Panc1 (cell line): ENCODE measurements around the gene CGREF1. TPM values are rescaled to one million over a fixed set of nuclear protein-coding genes. Genes with fewer than 3 reads are reported as not detected.

Experiments used
- ATAC-seq: fragments of 200-7000 bp; cut with Tn5 transposase; 2 replicates; pipeline ENCODE4 v1.9.1; 2020; ENCODE audit warnings: mild to moderate bottlenecking, moderate library complexity
- BruUV-seq: library from RNA; stranded (reverse); fragments of 400-500 nt; replicated peaks from 2 replicates; lab custom pipeline; 2021; lab: Mats Ljungman, UMichigan
- CTCF ChIA-PET: fragments of 300-600 bp; sonication (Branson Sonifier 250); formaldehyde crosslinking; loops from one replicate; lab custom pipeline; 2022; ENCODE audit warnings: antibody characterized with exemption; lab: Charles Lee
- POLR2A ChIA-PET: fragments of 300-600 bp; sonication (Branson Sonifier 250); formaldehyde crosslinking; loops from one replicate; lab custom pipeline; 2022; ENCODE audit warnings: antibody characterized with exemption; lab: Charles Lee
- DNase-seq: peaks from one replicate; pipeline ENCODE4 v3.0.0-alpha.2; 2010; ENCODE audit warnings: low read depth, low spot score
- H3K27ac ChIP-seq: 2 replicates; pipeline ENCODE4 v1.5.1; 2011; ENCODE audit warnings: mild to moderate bottlenecking, low read length, inconsistent platforms
- H3K27me3 ChIP-seq: fragments of 200-500 bp; sonication (Bioruptor generic); 2 replicates; pipeline ENCODE4 v1.6.0; 2014; ENCODE audit warnings: low read length, inconsistent platforms; ENCODE audit not compliant: control insufficient read depth, insufficient read depth
- H3K36me3 ChIP-seq: fragments of 200-500 bp; sonication (Bioruptor generic); 2 replicates; pipeline ENCODE4 v1.5.1; 2014; ENCODE audit warnings: inconsistent platforms, mild to moderate bottlenecking, low read length, moderate library complexity; ENCODE audit not compliant: control insufficient read depth, insufficient read depth
- H3K4me1 ChIP-seq: 2 replicates; pipeline ENCODE4 v1.5.1; 2011; ENCODE audit warnings: inconsistent platforms, mild to moderate bottlenecking, low read length, moderate library complexity; ENCODE audit not compliant: control insufficient read depth, insufficient read depth
- H3K4me3 ChIP-seq, 2 experiments: 2 replicates each; pipeline ENCODE4 v1.5.1; 2011 to 2012; ENCODE audit warnings: low read depth in 2 of 2, low read length in 2 of 2, mild to moderate bottlenecking in 2 of 2, inconsistent platforms in 1 of 2, moderate library complexity in 1 of 2
- H3K9me3 ChIP-seq: fragments of 200-500 bp; sonication (Bioruptor generic); 2 replicates; pipeline ENCODE4 v1.5.1; 2014; ENCODE audit warnings: low read depth, mild to moderate bottlenecking, inconsistent platforms, low read length, moderate library complexity; ENCODE audit not compliant: control insufficient read depth, insufficient read depth
- POLR2AphosphoS5 ChIP-seq: IDR thresholded peaks from 2 replicates; pipeline ENCODE4 v1.6.1; 2012; ENCODE audit warnings: mild to moderate bottlenecking, low read depth, low read length, moderate library complexity
- SIN3A ChIP-seq: IDR thresholded peaks from 2 replicates; pipeline ENCODE4 v1.6.1; 2012; ENCODE audit warnings: low read depth, mild to moderate bottlenecking, low read length, moderate library complexity, borderline replicate concordance; ENCODE audit not compliant: insufficient read depth
- TCF7L2 ChIP-seq: IDR thresholded peaks from 2 replicates; pipeline ENCODE4 v1.6.1; 2011; ENCODE audit warnings: mild to moderate bottlenecking, low read depth, low read length, inconsistent platforms
- in situ Hi-C: cut with HindIII; loops from 2 replicates; pipeline ENCODE4 v1.10.0; 2016; ENCODE audit warnings: low sequenced_read_pairs, low pct_unique_long_range_greater_than_20kb
- intact Hi-C: fragments of 100-400 bp; cut with micrococcal nuclease; formaldehyde crosslinking; loops from one replicate; pipeline ENCODE4 v1.10.0; 2022; ENCODE audit not compliant: unreplicated experiment
- total RNA-seq: library from RNA; stranded (reverse); gene quantifications from one replicate; pipeline ENCODE4 v1.2.1, GENCODE V29; 2021; ENCODE audit not compliant: unreplicated experiment
- TF ChIP-seq, protein P1 (sequence below), 2 experiments: IDR thresholded peaks; 2 replicates each; pipeline ENCODE4 v1.6.1; 2011 to 2012; ENCODE audit warnings: low read depth in 2 of 2, control low read depth in 1 of 2, low read length in 1 of 2, mild to moderate bottlenecking in 1 of 2, moderate library complexity in 1 of 2; ENCODE audit not compliant: insufficient read depth in 1 of 2
- TF ChIP-seq, protein P2 (sequence below): fragments of 450-650 bp; IDR thresholded peaks from 2 replicates; pipeline ENCODE4 v1.5.1; 2017; ENCODE audit warnings: mild to moderate bottlenecking

Gene CGREF1
- total RNA-seq, 1 experiment from 2014 or later, result 10.1 TPM

GRCh38 chr2:27087823-27088410, 31.0 kb downstream of the CGREF1 start:
- no peak overlapping the region for H3K4me3 ChIP-seq
- no peaks in the 10 kb centered on the region for H3K27me3 ChIP-seq
- ATAC-seq (no peak), DNase-seq (no peak)
- ChIA-PET CTCF (interaction anchor here (0.5 to 1.1 kb wide), 3 partner anchors 92 to 192 kb away, joined by 3 to 5 read pairs (median 3); no protein-coding TSS in a partner anchor), POLR2A (interaction anchor here (0.7 kb wide), 2 partner anchors 71 to 77 kb away, joined by 11 to 16 read pairs; no protein-coding TSS in a partner anchor)
- no peaks in the 10 kb centered on the region for H3K36me3 ChIP-seq
- TF ChIP-seq SIN3A, result no peak
- TF ChIP-seq POLR2AphosphoS5, result no peak
- TF ChIP-seq, protein P1, sequence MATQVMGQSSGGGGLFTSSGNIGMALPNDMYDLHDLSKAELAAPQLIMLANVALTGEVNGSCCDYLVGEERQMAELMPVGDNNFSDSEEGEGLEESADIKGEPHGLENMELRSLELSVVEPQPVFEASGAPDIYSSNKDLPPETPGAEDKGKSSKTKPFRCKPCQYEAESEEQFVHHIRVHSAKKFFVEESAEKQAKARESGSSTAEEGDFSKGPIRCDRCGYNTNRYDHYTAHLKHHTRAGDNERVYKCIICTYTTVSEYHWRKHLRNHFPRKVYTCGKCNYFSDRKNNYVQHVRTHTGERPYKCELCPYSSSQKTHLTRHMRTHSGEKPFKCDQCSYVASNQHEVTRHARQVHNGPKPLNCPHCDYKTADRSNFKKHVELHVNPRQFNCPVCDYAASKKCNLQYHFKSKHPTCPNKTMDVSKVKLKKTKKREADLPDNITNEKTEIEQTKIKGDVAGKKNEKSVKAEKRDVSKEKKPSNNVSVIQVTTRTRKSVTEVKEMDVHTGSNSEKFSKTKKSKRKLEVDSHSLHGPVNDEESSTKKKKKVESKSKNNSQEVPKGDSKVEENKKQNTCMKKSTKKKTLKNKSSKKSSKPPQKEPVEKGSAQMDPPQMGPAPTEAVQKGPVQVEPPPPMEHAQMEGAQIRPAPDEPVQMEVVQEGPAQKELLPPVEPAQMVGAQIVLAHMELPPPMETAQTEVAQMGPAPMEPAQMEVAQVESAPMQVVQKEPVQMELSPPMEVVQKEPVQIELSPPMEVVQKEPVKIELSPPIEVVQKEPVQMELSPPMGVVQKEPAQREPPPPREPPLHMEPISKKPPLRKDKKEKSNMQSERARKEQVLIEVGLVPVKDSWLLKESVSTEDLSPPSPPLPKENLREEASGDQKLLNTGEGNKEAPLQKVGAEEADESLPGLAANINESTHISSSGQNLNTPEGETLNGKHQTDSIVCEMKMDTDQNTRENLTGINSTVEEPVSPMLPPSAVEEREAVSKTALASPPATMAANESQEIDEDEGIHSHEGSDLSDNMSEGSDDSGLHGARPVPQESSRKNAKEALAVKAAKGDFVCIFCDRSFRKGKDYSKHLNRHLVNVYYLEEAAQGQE (IDR thresholded peaks at IDR 0.05; ENCODE audit: insufficient read depth in 1 of 2, low read depth in 2 of 2, low read length in 1 of 2), result no peak
- no peak for TF ChIP-seq TCF7L2
- TF ChIP-seq, protein P2, sequence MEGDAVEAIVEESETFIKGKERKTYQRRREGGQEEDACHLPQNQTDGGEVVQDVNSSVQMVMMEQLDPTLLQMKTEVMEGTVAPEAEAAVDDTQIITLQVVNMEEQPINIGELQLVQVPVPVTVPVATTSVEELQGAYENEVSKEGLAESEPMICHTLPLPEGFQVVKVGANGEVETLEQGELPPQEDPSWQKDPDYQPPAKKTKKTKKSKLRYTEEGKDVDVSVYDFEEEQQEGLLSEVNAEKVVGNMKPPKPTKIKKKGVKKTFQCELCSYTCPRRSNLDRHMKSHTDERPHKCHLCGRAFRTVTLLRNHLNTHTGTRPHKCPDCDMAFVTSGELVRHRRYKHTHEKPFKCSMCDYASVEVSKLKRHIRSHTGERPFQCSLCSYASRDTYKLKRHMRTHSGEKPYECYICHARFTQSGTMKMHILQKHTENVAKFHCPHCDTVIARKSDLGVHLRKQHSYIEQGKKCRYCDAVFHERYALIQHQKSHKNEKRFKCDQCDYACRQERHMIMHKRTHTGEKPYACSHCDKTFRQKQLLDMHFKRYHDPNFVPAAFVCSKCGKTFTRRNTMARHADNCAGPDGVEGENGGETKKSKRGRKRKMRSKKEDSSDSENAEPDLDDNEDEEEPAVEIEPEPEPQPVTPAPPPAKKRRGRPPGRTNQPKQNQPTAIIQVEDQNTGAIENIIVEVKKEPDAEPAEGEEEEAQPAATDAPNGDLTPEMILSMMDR, result no peak
- H3K4me1 ChIP-seq, result peaks cover 4% of the 10 kb centered on the region; the same call in 1 of the 2 replicates
- in situ Hi-C loops (no loop called here), intact Hi-C loops (loop anchor here (10.0 kb wide), 1 partner anchor 123 kb away; no protein-coding TSS in a partner anchor)
- no TSS peak for BruUV-seq
- no peak overlapping the region for H3K27ac ChIP-seq
- no peaks in the 10 kb centered on the region for H3K9me3 ChIP-seq

DNA sequence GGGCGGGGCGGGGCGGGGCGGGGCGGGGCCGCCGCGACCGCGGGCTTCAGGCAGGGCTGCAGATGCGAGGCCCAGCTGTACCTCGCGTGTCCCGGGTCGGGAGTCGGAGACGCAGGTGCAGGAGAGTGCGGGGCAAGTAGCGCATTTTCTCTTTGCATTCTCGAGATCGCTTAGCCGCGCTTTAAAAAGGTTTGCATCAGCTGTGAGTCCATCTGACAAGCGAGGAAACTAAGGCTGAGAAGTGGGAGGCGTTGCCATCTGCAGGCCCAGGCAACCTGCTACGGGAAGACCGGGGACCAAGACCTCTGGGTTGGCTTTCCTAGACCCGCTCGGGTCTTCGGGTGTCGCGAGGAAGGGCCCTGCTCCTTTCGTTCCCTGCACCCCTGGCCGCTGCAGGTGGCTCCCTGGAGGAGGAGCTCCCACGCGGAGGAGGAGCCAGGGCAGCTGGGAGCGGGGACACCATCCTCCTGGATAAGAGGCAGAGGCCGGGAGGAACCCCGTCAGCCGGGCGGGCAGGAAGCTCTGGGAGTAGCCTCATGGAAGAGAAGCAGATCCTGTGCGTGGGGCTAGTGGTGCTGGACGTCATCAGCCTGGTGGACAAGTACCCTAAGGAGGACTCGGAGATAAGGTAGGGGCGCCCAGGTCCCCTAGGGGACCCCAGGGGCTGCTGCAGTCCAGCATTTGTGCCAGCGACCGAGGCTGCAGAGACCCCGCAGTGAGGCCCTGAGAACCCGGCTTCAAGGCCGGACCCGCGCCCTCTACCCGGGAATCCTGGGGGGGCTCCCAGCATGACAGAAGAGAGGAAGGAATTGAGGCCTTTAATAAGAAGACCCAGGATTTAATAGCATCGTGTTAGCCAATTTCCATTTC, 32.0 kb downstream of the CGREF1 start, which contains the start of gene KHK:
KHK (plus strand) TSS at position 49 of the 870 bp plus-strand sequence; CDS start at position 537, 488 bp downstream.
- in situ Hi-C loops, result no loop called here
- H3K4me1 ChIP-seq, result peaks cover 4% of the 10 kb centered on the region; the same call in 1 of the 2 replicates
- TF ChIP-seq SIN3A (no peak), TCF7L2 (no peak), POLR2AphosphoS5 (no peak)
- TF ChIP-seq, protein P1 (IDR thresholded peaks at IDR 0.05; ENCODE audit: insufficient read depth in 1 of 2, low read depth in 2 of 2, low read length in 1 of 2), result no peak
- TF ChIP-seq, protein P2, result no peak
- H3K27ac ChIP-seq, result peak within 1 kb of the TSS; percentile 70
- H3K4me3 ChIP-seq, result peak within 1 kb of the TSS; percentile 61 to 86
- H3K27me3 ChIP-seq, result no peaks in the 10 kb centered on the region
- no peaks in the 10 kb centered on the region for H3K9me3 ChIP-seq
- BruUV-seq, result no TSS peak
- ATAC-seq, result peak; percentile 45
- ChIA-PET POLR2A (interaction anchor here (0.7 kb wide), 2 partner anchors 72 to 76 kb away, joined by 11 to 16 read pairs; no protein-coding TSS in a partner anchor), CTCF (interaction anchor here (0.6 to 1.1 kb wide), 4 partner anchors 104 to 213 kb away, joined by 3 to 5 read pairs (median 3); no protein-coding TSS in a partner anchor)
- intact Hi-C loops, result loop anchor here (10.0 kb wide), 1 partner anchor 122 kb away; no protein-coding TSS in a partner anchor
- no peaks in the 10 kb centered on the region for H3K36me3 ChIP-seq
- no peak for DNase-seq
